Hepatocyte (in vitro differentiated cells): ENCODE measurements around the gene SLC48A1. TPM values are rescaled to one million over a fixed set of nuclear protein-coding genes. Genes with fewer than 3 reads are reported as not detected.
"Not testable (repeated sequence)": the region's sequence is repeated elsewhere in the genome, so short reads cannot be mapped to it uniquely, and the experiment has no call there.

Source experiments
- DNase-seq: peaks from one replicate; pipeline ENCODE4 v3.0.0-alpha.2; 2016; ENCODE audit warnings: low spot score
- H2AFZ ChIP-seq: fragments of 200-600 bp; sonication (generic); 2 replicates; pipeline ENCODE4 v1.6.0; 2016; ENCODE audit warnings: antibody characterized with exemption, mild to moderate bottlenecking
- H3K27ac ChIP-seq: fragments of 200-600 bp; sonication (generic); 2 replicates; pipeline ENCODE4 v1.5.1; 2016; ENCODE audit warnings: mild to moderate bottlenecking
- H3K27me3 ChIP-seq: fragments of 200-600 bp; sonication (generic); 2 replicates; pipeline ENCODE4 v1.6.1; 2016
- H3K36me3 ChIP-seq: fragments of 200-600 bp; sonication (generic); replicated peaks from 2 replicates; pipeline ENCODE4 v1.5.1; 2016; ENCODE audit warnings: low read depth; ENCODE audit not compliant: insufficient read depth
- H3K4me1 ChIP-seq: fragments of 200-600 bp; sonication (generic); 2 replicates; pipeline ENCODE4 v1.5.1; 2016; ENCODE audit warnings: mild to moderate bottlenecking, moderate library complexity; ENCODE audit not compliant: insufficient read depth
- H3K4me2 ChIP-seq: fragments of 200-600 bp; sonication (generic); 2 replicates; pipeline ENCODE4 v1.6.0; 2016
- H3K4me3 ChIP-seq: fragments of 200-600 bp; sonication (generic); 2 replicates; pipeline ENCODE4 v1.5.1; 2016; ENCODE audit warnings: mild to moderate bottlenecking
- H3K79me2 ChIP-seq: fragments of 200-600 bp; sonication (generic); 2 replicates; pipeline ENCODE4 v1.6.0; 2017; ENCODE audit warnings: mild to moderate bottlenecking
- H3K9me2 ChIP-seq: fragments of 200-600 bp; sonication (generic); replicated peaks from 2 replicates; pipeline ENCODE4 v1.6.0; 2017; ENCODE audit warnings: mild to moderate bottlenecking; ENCODE audit not compliant: insufficient read depth
- H3K9me3 ChIP-seq: fragments of 200-600 bp; sonication (generic); 2 replicates; pipeline ENCODE4 v1.5.1; 2016; ENCODE audit warnings: low read depth, mild to moderate bottlenecking
- H4K20me1 ChIP-seq: fragments of 200-600 bp; sonication (generic); 2 replicates; pipeline ENCODE4 v1.6.0; 2016; ENCODE audit warnings: mild to moderate bottlenecking; ENCODE audit not compliant: insufficient read depth, poor library complexity, severe bottlenecking
- EZH2 ChIP-seq: fragments of 200-600 bp; sonication (generic); IDR thresholded peaks from 2 replicates; pipeline ENCODE4 v1.6.1; 2016; ENCODE audit warnings: antibody characterized with exemption, mild to moderate bottlenecking, borderline replicate concordance
- EZH2phosphoT487 ChIP-seq: fragments of 200-600 bp; sonication (generic); IDR thresholded peaks from one replicate; pipeline ENCODE4 v1.6.1; 2018; ENCODE audit warnings: antibody characterized with exemption, mild to moderate bottlenecking, low read depth, moderate library complexity; ENCODE audit not compliant: unreplicated experiment, severe bottlenecking
- WGBS: methylation state at CpG from one replicate; pipeline ENCODE4 v1.1.6; 2016; ENCODE audit warnings: low lambda C conversion rate; ENCODE audit errors: missing lambda C conversion rate; 5-methylcytosine and 5-hydroxymethylcytosine counted together
- polyA plus RNA-seq: library from polyadenylated mRNA; unstranded; fragments of >200 nt; fragmentation: Nextera tagmentation; extraction: Ambion mirVana; gene quantifications from 2 replicates; pipeline ENCODE4 v1.2.1, GENCODE V29; 2016
- total RNA-seq: library from RNA; depleted of rRNA; stranded (reverse); fragments of >200 nt; gene quantifications from 2 replicates; pipeline ENCODE4 v1.2.3, GENCODE V29; 2014
- TF ChIP-seq, protein P1 (sequence below): fragments of 200-600 bp; sonication (generic); IDR thresholded peaks from 2 replicates; pipeline ENCODE4 v1.5.1; 2016; ENCODE audit warnings: antibody characterized with exemption, mild to moderate bottlenecking; ENCODE audit not compliant: poor library complexity

SLC48A1 gene
- total and polyA plus RNA-seq, 2 experiments from 2014 or later, result 11.2 to 22.6 TPM

DNA sequence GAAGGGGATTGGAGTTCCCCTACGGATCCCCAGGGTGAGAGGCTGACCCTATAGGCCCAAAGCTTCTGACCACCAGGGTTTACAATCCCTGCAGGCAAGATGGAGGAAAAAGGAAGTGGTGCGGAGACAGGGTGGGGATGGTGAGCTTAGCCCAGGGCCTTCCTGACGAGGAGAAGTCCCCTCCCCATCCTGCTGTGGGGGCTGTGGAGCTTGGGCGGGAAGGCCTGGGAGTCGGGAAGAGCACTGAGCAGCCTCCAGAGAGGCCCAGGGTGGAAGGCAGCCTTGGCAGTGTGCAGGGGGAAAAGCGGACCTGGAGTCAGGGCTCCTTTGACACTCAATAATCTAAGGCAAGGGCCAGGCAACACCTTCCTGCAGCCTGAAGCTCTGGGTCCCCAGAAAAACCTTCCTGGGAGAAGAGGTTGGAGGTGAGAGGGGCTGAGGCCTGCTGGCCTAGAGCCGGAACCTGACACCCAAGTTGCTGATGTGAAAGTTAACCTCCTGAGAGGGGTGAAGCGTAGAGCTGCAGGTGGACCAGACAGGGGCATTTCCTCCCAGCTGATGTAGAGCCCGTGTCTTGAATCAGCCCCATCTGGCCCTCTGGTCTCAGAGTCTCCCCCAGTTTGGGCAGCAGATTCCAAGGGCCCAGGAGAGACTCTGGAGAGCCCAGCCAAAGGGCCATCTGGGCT is 40.6 kb downstream of the SLC48A1 start:
- Histone ChIP-seq H3K9me3 (no peaks in the 10 kb centered on the region), H4K20me1 (peaks cover 13% of the 10 kb centered on the region), H2AFZ (peak overlapping the region; percentile 28)

DNA sequence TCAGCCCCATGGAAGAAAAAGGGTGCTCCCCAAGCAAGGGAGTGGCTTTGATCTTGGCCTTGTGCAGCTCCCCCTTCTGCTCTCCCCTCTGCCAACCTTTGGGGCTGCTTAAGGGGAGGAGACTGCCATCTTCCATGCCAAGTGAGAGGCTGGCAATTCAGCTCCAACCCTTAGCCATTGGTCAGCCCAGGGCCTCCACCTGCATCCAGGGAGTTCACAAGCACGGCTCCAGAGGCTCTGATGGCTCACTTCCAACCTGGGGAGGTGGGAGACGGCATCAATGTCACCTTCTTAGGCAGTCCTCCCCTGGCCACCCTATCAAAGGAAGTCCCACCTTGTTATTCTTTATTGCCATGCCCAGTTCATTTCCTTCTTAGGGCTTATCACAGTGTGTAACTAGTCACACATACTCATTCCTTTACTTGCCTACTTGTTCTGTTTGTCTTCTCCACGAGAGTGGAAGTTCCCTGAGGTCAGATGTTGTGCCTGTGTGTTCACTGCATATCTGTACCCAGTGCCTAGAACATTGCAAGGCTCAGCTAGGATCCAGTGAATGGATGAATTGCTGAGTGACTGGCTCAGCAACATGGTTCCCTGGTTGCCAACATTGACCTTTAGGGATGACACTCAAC is 41.6 kb downstream of the SLC48A1 start:
- TF ChIP-seq EZH2 (no peak), EZH2phosphoT487 (no peak)
- TF ChIP-seq, protein P1, sequence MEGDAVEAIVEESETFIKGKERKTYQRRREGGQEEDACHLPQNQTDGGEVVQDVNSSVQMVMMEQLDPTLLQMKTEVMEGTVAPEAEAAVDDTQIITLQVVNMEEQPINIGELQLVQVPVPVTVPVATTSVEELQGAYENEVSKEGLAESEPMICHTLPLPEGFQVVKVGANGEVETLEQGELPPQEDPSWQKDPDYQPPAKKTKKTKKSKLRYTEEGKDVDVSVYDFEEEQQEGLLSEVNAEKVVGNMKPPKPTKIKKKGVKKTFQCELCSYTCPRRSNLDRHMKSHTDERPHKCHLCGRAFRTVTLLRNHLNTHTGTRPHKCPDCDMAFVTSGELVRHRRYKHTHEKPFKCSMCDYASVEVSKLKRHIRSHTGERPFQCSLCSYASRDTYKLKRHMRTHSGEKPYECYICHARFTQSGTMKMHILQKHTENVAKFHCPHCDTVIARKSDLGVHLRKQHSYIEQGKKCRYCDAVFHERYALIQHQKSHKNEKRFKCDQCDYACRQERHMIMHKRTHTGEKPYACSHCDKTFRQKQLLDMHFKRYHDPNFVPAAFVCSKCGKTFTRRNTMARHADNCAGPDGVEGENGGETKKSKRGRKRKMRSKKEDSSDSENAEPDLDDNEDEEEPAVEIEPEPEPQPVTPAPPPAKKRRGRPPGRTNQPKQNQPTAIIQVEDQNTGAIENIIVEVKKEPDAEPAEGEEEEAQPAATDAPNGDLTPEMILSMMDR, result no peak
- H3K4me2 ChIP-seq, result no peak overlapping the region
- H2AFZ ChIP-seq, result no peak overlapping the region
- H3K9me2 ChIP-seq, result no peaks in the 10 kb centered on the region
- H3K79me2 ChIP-seq, result peaks cover 92% of the 10 kb centered on the region
- peaks cover 5% of the 10 kb centered on the region for H4K20me1 ChIP-seq
- H3K4me3 ChIP-seq, result no peak overlapping the region
- no peak for DNase-seq
- peak overlapping the region; percentile 98 for H3K27ac ChIP-seq
- H3K4me1 ChIP-seq, result peaks cover 55% of the 10 kb centered on the region
- H3K27me3 ChIP-seq, result no peaks in the 10 kb centered on the region
- no peaks in the 10 kb centered on the region for H3K36me3 ChIP-seq
- no peaks in the 10 kb centered on the region for H3K9me3 ChIP-seq
- 68% methylated on average over 3 of the region's 3 CpGs for WGBS

More for the DNA sequence above, 40.6 kb downstream of the SLC48A1 start:
- peaks cover 94% of the 10 kb centered on the region for H3K79me2 ChIP-seq
- peak overlapping the region; percentile 98 for H3K27ac ChIP-seq
- peaks cover 59% of the 10 kb centered on the region for H3K4me1 ChIP-seq
- 51% methylated on average over 9 of the region's 9 CpGs for WGBS
- H3K36me3 ChIP-seq, result no peaks in the 10 kb centered on the region
- H3K4me2 ChIP-seq, result peak overlapping the region; percentile 84
- H3K4me3 ChIP-seq, result peak overlapping the region; percentile 14
- H3K27me3 ChIP-seq, result no peaks in the 10 kb centered on the region
- no peaks in the 10 kb centered on the region for H3K9me2 ChIP-seq
- TF ChIP-seq EZH2 (no peak), EZH2phosphoT487 (no peak)
- TF ChIP-seq, protein P1, result no peak
- DNase-seq, result no peak

DNA sequence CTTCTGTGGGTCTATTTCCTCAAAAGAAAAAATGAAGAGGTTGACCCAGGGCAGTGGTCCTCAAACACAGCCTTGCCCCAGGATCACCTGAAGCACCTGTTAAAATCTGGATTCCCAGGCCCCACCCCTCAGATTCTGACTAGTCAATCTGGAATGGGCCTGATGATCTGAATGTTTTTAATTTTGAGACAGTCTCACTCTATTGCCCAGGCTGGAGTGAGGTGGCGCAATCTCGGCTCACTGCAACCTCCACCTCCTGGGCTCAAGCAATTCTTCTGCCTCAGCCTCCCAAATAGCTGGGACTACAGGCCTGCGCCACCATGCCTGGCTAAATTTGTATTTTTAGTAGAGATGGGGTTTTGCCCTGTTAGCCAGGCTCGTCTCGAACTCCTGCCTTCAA is 42.4 kb downstream of the SLC48A1 start:
- H3K79me2 ChIP-seq, result peaks cover 88% of the 10 kb centered on the region
- peak overlapping the region; percentile 98 for H3K27ac ChIP-seq
- not testable (repeated sequence) for H3K9me3 ChIP-seq, H4K20me1 ChIP-seq, H3K27me3 ChIP-seq, H3K36me3 ChIP-seq, H3K9me2 ChIP-seq, H3K4me3 ChIP-seq, DNase-seq, H3K4me2 ChIP-seq, H2AFZ ChIP-seq
- 98% methylated on average over 5 of the region's 5 CpGs for WGBS
- peaks cover 55% of the 10 kb centered on the region for H3K4me1 ChIP-seq
